Measurements from ENCODE around the gene AQP11.
"Not testable (repeated sequence)": the region's sequence is repeated elsewhere in the genome, so short reads cannot be mapped to it uniquely, and the experiment has no call there.

The AQP11 gene

GRCh38 chr11:77589521-77590193 lies at the start of gene AQP11:
TSS of gene AQP11 (plus strand) at chr11:77589953. CDS start at chr11:77589993, 40 bp downstream.
- peak; percentile 43 for DNase-seq

- DNase-seq: no peak
These were observed 47.5 kb upstream of the AQP11 start for GRCh38 chr11:77542296-77542695.

GRCh38 chr11:77547047-77547836 lies 42.5 kb upstream of the AQP11 start:
- DNase-seq: no peak

- peak; percentile 60 for DNase-seq
These were observed 41.7 kb upstream of the AQP11 start for GRCh38 chr11:77547863-77548551.

- no peak for DNase-seq
These were observed 41.0 kb upstream of the AQP11 start for GRCh38 chr11:77548552-77549445.

- DNase-seq: not testable (repeated sequence)
These were observed 38.3 kb upstream of the AQP11 start for GRCh38 chr11:77551426-77551825.

- DNase-seq: no peak
These were observed 32.2 kb upstream of the AQP11 start for GRCh38 chr11:77557553-77557952.

GRCh38 chr11:77558380-77558779 lies 31.4 kb upstream of the AQP11 start:
- DNase-seq: no peak

GRCh38 chr11:77559686-77560401 lies 29.9 kb upstream of the AQP11 start:
- DNase-seq: no peak

GRCh38 chr11:77560605-77561004 lies 29.1 kb upstream of the AQP11 start:
- no peak for DNase-seq

GRCh38 chr11:77561257-77561656 lies 28.5 kb upstream of the AQP11 start:
- no peak for DNase-seq

- DNase-seq: no peak
These were observed 21.4 kb upstream of the AQP11 start for GRCh38 chr11:77568306-77568705.

GRCh38 chr11:77568916-77569675 lies 20.7 kb upstream of the AQP11 start:
- no peak for DNase-seq

- DNase-seq: no peak
These were observed 20.1 kb upstream of the AQP11 start for GRCh38 chr11:77569676-77570070.

- not testable (repeated sequence) for DNase-seq
These were observed 18.9 kb upstream of the AQP11 start for GRCh38 chr11:77570896-77571295.

GRCh38 chr11:77575428-77575827 lies 14.3 kb upstream of the AQP11 start:
- DNase-seq: not testable (repeated sequence)

GRCh38 chr11:77580712-77581337 lies 8.9 kb upstream of the AQP11 start:
- DNase-seq: no peak

GRCh38 chr11:77589181-77589520 lies 602 bp upstream of the AQP11 start:
- DNase-seq: no peak

- DNase-seq: peak; percentile 7
These were observed 535 bp downstream of the AQP11 start for GRCh38 chr11:77590194-77590782.

GRCh38 chr11:77592727-77593126 lies 3.0 kb downstream of the AQP11 start:
- DNase-seq: no peak
